NCI-H2196 (cell line): ENCODE results near the gene DNAH5.

ENCODE experiments used
- DNase-seq: peaks from one replicate; lab custom pipeline; 2025; ENCODE audit not compliant: unreplicated experiment; lab: John Stamatoyannopoulos, UW

DNAH5 gene

GRCh38 chr5:13708906-13709305 lies 235.6 kb downstream of the DNAH5 start:
- no peak for DNase-seq

- no peak for DNase-seq
Observed at GRCh38 chr5:13708432-13708831, 236.1 kb downstream of the DNAH5 start.

- no peak for DNase-seq
Observed at GRCh38 chr5:13704396-13704795, 240.1 kb downstream of the DNAH5 start.

GRCh38 chr5:13700626-13701025 lies 243.9 kb downstream of the DNAH5 start:
- no peak for DNase-seq

DNA sequence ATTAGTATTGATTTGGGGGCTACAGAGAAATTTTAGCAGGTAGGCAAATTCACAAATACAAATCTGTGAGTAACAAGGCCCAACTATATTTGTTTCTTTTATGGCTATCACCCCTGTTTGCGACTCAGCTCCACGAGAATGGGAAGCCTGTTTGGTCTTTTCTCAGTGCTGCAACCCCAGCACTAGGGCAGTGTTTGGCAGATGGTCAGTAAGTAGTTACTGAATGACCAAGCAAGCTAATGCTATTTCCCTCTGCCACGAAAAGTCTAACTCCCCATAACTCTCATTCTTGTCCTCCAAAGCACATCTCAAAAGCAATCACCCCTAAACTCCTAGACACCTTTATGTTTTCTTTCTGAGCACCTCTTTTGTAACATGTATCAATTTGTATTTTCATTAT lies 245.6 kb downstream of the DNAH5 start:
- no peak for DNase-seq

DNA sequence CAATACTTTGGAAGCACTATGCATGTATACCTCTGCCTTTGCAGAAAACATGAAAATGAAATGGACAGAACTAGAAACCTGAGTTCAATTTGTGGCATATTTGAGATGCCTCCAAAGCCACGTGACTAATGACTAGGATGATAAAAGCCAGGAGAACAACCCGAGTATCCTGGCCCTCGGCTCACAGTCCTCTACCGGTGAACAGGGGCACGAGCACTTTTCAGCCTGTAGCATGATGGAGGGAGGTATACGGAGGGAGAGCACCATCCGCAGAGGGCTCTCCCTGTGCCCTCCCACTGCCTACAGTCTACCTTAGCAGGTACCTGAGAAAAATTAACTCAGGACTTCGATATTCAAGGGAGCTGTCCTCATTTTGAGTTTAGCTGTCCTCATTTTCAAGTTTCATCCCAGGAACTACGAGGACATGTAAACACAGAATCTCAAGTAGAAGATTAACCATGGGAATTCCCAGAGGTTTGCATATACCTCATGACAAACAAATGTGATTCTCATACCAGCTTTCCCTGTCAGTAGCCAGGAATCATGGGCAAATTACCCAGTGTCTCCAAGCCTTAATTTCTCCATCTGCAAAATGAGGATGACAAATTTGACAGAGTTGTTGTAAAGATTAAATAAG lies 249.3 kb downstream of the DNAH5 start:
- no peak for DNase-seq

DNA sequence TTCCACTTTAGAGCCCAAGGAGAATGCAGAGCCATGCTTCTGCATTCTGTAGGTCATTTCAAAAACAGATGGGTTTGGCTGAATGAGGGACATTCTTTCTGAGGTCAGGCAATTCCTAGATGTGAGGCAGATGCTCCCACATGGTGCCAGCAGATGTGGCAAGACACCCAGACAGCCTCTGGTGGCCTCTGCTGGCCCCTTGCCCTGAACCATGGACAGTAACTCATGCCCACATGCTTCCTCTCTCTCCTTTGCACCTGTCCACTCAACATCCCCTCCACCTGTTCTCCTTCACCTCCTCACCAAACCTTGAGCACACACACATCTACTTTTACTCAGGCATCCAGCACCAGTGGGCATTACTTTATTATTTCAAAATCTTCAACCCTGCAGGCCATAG lies 252.3 kb downstream of the DNAH5 start:
- no peak for DNase-seq

- no peak for DNase-seq
Observed at GRCh38 chr5:13676531-13676930, 268.0 kb downstream of the DNAH5 start.

- DNase-seq: no peak
Observed at GRCh38 chr5:13674391-13674790, 270.1 kb downstream of the DNAH5 start.

DNA sequence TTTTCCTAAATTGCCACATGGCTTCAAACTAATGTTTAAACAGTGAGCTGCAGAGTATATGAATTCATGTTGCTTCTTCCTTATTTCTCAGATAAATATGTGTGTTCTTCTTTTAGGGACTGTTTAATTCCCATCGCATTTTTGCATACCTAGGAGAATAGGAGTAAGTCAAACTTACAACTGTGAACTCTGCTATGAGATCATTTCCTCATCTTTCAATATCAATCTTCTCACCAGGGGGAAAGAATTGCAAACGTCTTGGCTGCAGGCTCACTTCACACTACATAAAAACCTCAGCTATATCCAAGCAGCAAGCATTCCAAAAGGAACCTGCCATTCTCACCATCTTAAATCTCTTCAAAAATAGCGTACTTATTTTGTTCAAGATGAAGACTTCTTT lies 271.0 kb downstream of the DNAH5 start:
- DNase-seq: no peak

DNA sequence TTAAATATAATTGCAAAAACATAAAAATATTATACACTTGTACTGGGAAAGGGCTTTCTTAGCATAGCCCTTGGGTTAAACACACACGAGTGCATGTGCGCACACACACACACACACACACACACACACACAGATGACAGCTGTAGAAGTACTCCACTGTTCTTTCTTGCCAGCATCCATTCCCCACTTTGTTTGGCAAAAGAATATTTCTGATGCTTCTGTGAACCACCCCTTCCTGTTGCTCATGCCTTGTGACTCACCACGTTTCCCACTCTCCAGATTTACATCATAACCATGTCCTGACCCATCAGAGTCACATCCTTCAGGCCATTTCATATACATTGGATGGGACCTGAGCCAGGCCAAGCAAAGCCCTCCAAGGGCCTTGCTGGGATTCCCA lies 280.1 kb downstream of the DNAH5 start:
- DNase-seq: no peak

- no peak for DNase-seq
Observed at GRCh38 chr5:13662626-13663025, 281.9 kb downstream of the DNAH5 start.

GRCh38 chr5:13661272-13661671 lies 283.2 kb downstream of the DNAH5 start:
- no peak for DNase-seq

DNA sequence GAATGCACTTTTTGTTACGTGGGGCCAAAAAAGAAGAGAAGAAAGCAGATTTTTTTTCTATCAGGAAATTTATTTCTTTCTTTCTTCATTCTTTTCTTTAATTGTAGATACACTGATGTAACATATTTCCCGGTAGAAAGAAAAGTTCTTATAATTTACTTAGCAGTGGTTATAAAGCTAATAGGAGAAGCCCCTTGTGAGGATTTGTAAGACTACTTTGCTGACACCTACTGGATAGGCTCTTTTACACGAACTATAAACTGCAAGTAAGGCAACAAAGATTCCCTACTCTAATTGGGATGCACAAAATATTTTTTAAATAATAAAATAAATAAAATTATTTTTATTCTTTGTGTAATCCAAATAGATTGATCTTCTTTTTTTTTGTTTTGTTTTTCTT lies 284.4 kb downstream of the DNAH5 start:
- DNase-seq: no peak

DNA sequence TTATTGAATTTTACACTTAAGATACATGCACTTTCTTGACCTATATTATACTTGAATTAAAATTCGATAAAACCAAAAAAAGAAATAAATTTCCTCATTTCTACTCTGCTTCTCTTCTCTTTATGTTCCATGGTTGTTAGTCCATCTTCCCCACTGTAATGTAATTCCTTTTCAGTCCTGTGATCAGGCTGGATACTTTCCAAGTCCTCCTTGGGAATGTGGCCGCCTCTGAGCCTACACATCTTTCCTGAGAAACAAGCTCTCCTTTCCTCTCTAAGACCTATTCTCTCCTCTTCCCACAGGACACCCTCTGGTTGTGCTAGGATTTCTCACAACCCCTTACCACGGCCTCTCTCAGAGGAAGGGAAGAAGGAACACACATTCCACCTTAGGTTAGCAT lies 285.1 kb downstream of the DNAH5 start:
- DNase-seq: no peak

GRCh38 chr5:13658761-13659160 lies 285.7 kb downstream of the DNAH5 start:
- no peak for DNase-seq

GRCh38 chr5:13658152-13658551 lies 286.3 kb downstream of the DNAH5 start:
- no peak for DNase-seq

DNA sequence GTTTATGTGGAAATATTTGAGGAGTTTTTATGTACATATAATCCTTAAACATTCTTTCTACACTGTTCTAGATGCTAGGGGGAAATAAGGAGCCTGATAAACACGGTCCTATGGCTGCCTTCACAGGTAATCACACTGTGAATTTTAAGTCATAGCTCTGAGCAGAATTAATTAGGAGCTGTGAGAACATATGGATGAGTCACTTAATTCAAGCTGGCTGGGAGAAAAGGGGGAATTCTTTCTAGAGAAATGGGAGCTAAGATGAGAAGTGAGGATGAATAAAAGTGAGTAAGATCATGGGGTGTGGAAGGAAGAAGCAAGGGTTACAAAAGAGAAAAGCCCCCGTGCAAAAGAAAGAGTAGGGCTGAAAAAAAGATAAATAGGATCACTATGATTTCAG lies 290.8 kb downstream of the DNAH5 start:
- DNase-seq: no peak

GRCh38 chr5:13649656-13650055 lies 294.8 kb downstream of the DNAH5 start:
- no peak for DNase-seq

GRCh38 chr5:13648822-13649221 lies 295.7 kb downstream of the DNAH5 start:
- DNase-seq: no peak

DNA sequence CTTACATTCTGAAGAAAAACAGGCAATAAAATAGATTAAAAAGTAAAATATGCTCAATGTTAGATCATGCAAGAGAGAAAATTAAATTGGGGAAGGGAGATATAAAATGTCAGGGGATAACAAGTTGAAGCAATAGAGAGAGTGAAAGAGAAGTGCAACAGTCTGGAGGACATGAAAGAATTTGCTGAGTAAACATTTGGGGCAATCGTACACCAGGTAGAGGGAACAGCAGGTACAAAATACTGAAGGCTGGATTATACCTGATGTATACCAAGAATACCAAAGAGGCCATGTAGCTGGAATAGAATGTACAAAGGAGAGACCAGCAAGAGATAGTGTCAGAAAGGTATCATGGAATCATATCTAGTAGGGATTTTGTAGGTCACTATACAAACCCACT lies 300.8 kb downstream of the DNAH5 start:
- DNase-seq: no peak

GRCh38 chr5:13643196-13643595 lies 301.3 kb downstream of the DNAH5 start:
- no peak for DNase-seq
